GM04503 (cell line): ENCODE results near the gene TUSC7.

Experiments used
- DNase-seq: peaks from one replicate; pipeline ENCODE4 v3.0.0-alpha.2; 2012; ENCODE audit warnings: low read depth

Gene TUSC7

GRCh38 chr3:116709479-116709878, at the start of gene TUSC7:
TUSC7 (plus strand) TSS chr3:116709779.
- DNase-seq = no peak

GRCh38 chr3:116661196-116661595, 48.4 kb upstream of the TUSC7 start:
- DNase-seq = no peak

- no peak for DNase-seq
These were observed 46.1 kb upstream of the TUSC7 start for GRCh38 chr3:116663161-116664110.

GRCh38 chr3:116667324-116667723, 42.3 kb upstream of the TUSC7 start:
- no peak for DNase-seq

GRCh38 chr3:116667791-116668190, 41.8 kb upstream of the TUSC7 start:
- no peak for DNase-seq

- DNase-seq = no peak
These were observed 40.0 kb upstream of the TUSC7 start for GRCh38 chr3:116669576-116669975.

- no peak for DNase-seq
These were observed 38.4 kb upstream of the TUSC7 start for GRCh38 chr3:116671151-116671550.

GRCh38 chr3:116678853-116679252, 30.7 kb upstream of the TUSC7 start:
- no peak for DNase-seq

GRCh38 chr3:116691041-116691440, 18.5 kb upstream of the TUSC7 start:
- no peak for DNase-seq

- no peak for DNase-seq
These were observed 8.5 kb upstream of the TUSC7 start for GRCh38 chr3:116701070-116701469.

- no peak for DNase-seq
These were observed 7.2 kb upstream of the TUSC7 start for GRCh38 chr3:116702334-116702733.

GRCh38 chr3:116707531-116707930, 2.0 kb upstream of the TUSC7 start:
- no peak for DNase-seq

GRCh38 chr3:116716490-116716889, 6.9 kb downstream of the TUSC7 start:
- no peak for DNase-seq

- no peak for DNase-seq
These were observed 8.0 kb downstream of the TUSC7 start for GRCh38 chr3:116717566-116717965.

- DNase-seq = no peak
These were observed 18.9 kb downstream of the TUSC7 start for GRCh38 chr3:116728454-116728853.

GRCh38 chr3:116734243-116734642, 24.7 kb downstream of the TUSC7 start:
- no peak for DNase-seq

GRCh38 chr3:116739678-116740077, 30.1 kb downstream of the TUSC7 start:
- no peak for DNase-seq

GRCh38 chr3:116740293-116740692, 30.7 kb downstream of the TUSC7 start:
- no peak for DNase-seq

- no peak for DNase-seq
These were observed 31.9 kb downstream of the TUSC7 start for GRCh38 chr3:116741467-116741866.

- no peak for DNase-seq
These were observed 33.5 kb downstream of the TUSC7 start for GRCh38 chr3:116743062-116743461.

- no peak for DNase-seq
These were observed 39.8 kb downstream of the TUSC7 start for GRCh38 chr3:116749388-116749787.

GRCh38 chr3:116757315-116757714, 47.7 kb downstream of the TUSC7 start:
- no peak for DNase-seq

- DNase-seq = no peak
These were observed 49.7 kb downstream of the TUSC7 start for GRCh38 chr3:116759316-116759715.
